Neuronal stem cell (in vitro differentiated cells): ENCODE results near the gene CHRM2.
A peak's percentile ranks its signal among the peaks of the same experiment; 100 is the strongest.

Source experiments
- DNase-seq: peaks from one replicate; pipeline ENCODE4 v3.0.0-alpha.2; 2013; ENCODE audit warnings: low spot score
- H2AFZ ChIP-seq: one replicate; pipeline ENCODE4 v1.6.1; 2013; ENCODE audit warnings: mild to moderate bottlenecking, low read length, inconsistent platforms
- H2AK5ac ChIP-seq: 2 replicates; pipeline ENCODE4 v1.6.1; 2013; ENCODE audit warnings: low read depth, mild to moderate bottlenecking, inconsistent platforms, low read length, moderate library complexity, mixed read lengths
- H2BK120ac ChIP-seq: 2 replicates; pipeline ENCODE4 v1.6.1; 2013; ENCODE audit warnings: low read depth, mild to moderate bottlenecking, inconsistent platforms, low read length, moderate library complexity, mixed read lengths
- H2BK12ac ChIP-seq: one replicate; pipeline ENCODE4 v1.6.1; 2013; ENCODE audit warnings: low read length, inconsistent platforms
- H2BK15ac ChIP-seq: 2 replicates; pipeline ENCODE4 v1.6.1; 2013; ENCODE audit warnings: mild to moderate bottlenecking, low read length, inconsistent platforms, mixed read lengths
- H2BK5ac ChIP-seq: one replicate; pipeline ENCODE4 v1.6.1; 2013; ENCODE audit warnings: inconsistent platforms, mild to moderate bottlenecking, low read length, moderate library complexity
- H3K14ac ChIP-seq: one replicate; pipeline ENCODE4 v1.6.1; 2013; ENCODE audit warnings: low read length, inconsistent platforms
- H3K18ac ChIP-seq: 2 replicates; pipeline ENCODE4 v1.6.1; 2013; ENCODE audit warnings: low read length, inconsistent platforms
- H3K23ac ChIP-seq: 2 replicates; pipeline ENCODE4 v1.6.1; 2013; ENCODE audit warnings: low read depth, mild to moderate bottlenecking, mixed read lengths, low read length, inconsistent platforms; ENCODE audit not compliant: poor library complexity
- H3K27ac ChIP-seq: replicated peaks from 3 replicates; pipeline ENCODE4 v1.5.1; 2013; ENCODE audit warnings: low read length, inconsistent platforms
- H3K27me3 ChIP-seq, 3 experiments: 2 replicates each; pipeline ENCODE4 v1.6.1; 2013; ENCODE audit warnings: low read length in 3 of 3, mild to moderate bottlenecking in 2 of 3, inconsistent platforms in 1 of 3, low read depth in 1 of 3, mixed read lengths in 1 of 3, moderate library complexity in 1 of 3; ENCODE audit not compliant: control insufficient read depth in 3 of 3, insufficient read depth in 3 of 3
- H3K36me3 ChIP-seq, 2 donors: replicated peaks in 1 of 2; 2 replicates each; pipeline ENCODE4 v1.6.1; 2013; ENCODE audit warnings: low read length in 2 of 2; ENCODE audit not compliant: control insufficient read depth in 2 of 2, insufficient read depth in 2 of 2
- H3K4ac ChIP-seq: 2 replicates; pipeline ENCODE4 v1.6.1; 2013; ENCODE audit warnings: inconsistent platforms, mild to moderate bottlenecking, low read length, moderate library complexity
- H3K4me1 ChIP-seq, 2 donors: 1 replicate in 1 of 2; 2 replicates in 1 of 2; pipeline ENCODE4 v1.6.1; 2013; ENCODE audit warnings: low read length in 2 of 2, low read depth in 1 of 2; ENCODE audit not compliant: control insufficient read depth in 2 of 2, insufficient read depth in 1 of 2
- H3K4me2 ChIP-seq: one replicate; pipeline ENCODE4 v1.6.1; 2013; ENCODE audit warnings: mild to moderate bottlenecking, low read length, inconsistent platforms; ENCODE audit not compliant: insufficient read depth, poor library complexity, severe bottlenecking
- H3K4me3 ChIP-seq, 2 donors: 2 replicates each; pipeline ENCODE4 v1.5.1; 2013; ENCODE audit warnings: low read length in 2 of 2, mild to moderate bottlenecking in 2 of 2, inconsistent platforms in 1 of 2, moderate library complexity in 1 of 2
- H3K79me1 ChIP-seq: one replicate; pipeline ENCODE4 v1.6.1; 2013; ENCODE audit warnings: low read depth, mild to moderate bottlenecking, inconsistent platforms, low read length, moderate library complexity
- H3K9ac ChIP-seq: one replicate; pipeline ENCODE4 v1.6.1; 2013; ENCODE audit warnings: mild to moderate bottlenecking, low read depth, low read length, inconsistent platforms; ENCODE audit not compliant: poor library complexity
- H3K9me3 ChIP-seq, 2 donors: replicated peaks in 1 of 2; 2 replicates each; pipeline versions ENCODE3 to v1.6.1; 2013; ENCODE audit warnings: low read length in 2 of 2, mild to moderate bottlenecking in 2 of 2, inconsistent platforms in 1 of 2, low read depth in 1 of 2, mixed read lengths in 1 of 2, moderate library complexity in 1 of 2; ENCODE audit not compliant: control insufficient read depth in 2 of 2, insufficient read depth in 1 of 2
- H4K8ac ChIP-seq: one replicate; pipeline ENCODE4 v1.6.1; 2013; ENCODE audit warnings: low read depth, mild to moderate bottlenecking, inconsistent platforms, low read length, moderate library complexity
- H4K91ac ChIP-seq: one replicate; pipeline ENCODE4 v1.6.1; 2013; ENCODE audit warnings: low read length, low read depth, mild to moderate bottlenecking, inconsistent platforms; ENCODE audit not compliant: poor library complexity
- WGBS, 2 donors: extraction: QIAGEN DNeasy Blood & Tissue Kit; methylation state at CpG; one replicate each; pipeline ENCODE4 v1.1.7; 2013; ENCODE audit warnings: missing lambda C conversion rate in 2 of 2, mixed read lengths in 1 of 2; ENCODE audit not compliant: insufficient read length in 2 of 2, insufficient replicate concordance in 1 of 2; ENCODE audit errors: extremely low coverage in 2 of 2; 5-methylcytosine and 5-hydroxymethylcytosine counted together

Gene CHRM2

GRCh38 chr7:136942994-136943393 is 74.5 kb downstream of the CHRM2 start:
- Histone ChIP-seq H4K8ac (no peak overlapping the region), H3K9me3 (no peaks in the 10 kb centered on the region), H2BK5ac (no peak overlapping the region), H2BK120ac (no peak overlapping the region), H3K4ac (no peak overlapping the region), H2BK15ac (no peak overlapping the region), H3K27ac (no peak overlapping the region), H3K18ac (no peak overlapping the region), H2AK5ac (no peak overlapping the region), H3K9ac (no peak overlapping the region), H4K91ac (no peak overlapping the region), H3K27me3 (no peaks in the 10 kb centered on the region), H3K4me2 (no peak overlapping the region), H2BK12ac (no peak overlapping the region), H3K36me3 (no peaks in the 10 kb centered on the region), H3K23ac (no peak overlapping the region), H2AFZ (peak overlapping the region; percentile 45), H3K4me1 (peaks cover 3 to 6% of the 10 kb centered on the region in 2 donors), H3K14ac (no peak overlapping the region), H3K79me1 (no peaks in the 10 kb centered on the region), H3K4me3 (no peak overlapping the region)
- WGBS, 2 donors, result no CpG with 5 or more reads among the region's 1 CpG
- DNase-seq, result no peak

GRCh38 chr7:136947347-136947746 is 78.9 kb downstream of the CHRM2 start:
- Histone ChIP-seq H2BK12ac (no peak overlapping the region), H4K91ac (no peak overlapping the region), H3K23ac (no peak overlapping the region), H2BK120ac (no peak overlapping the region), H3K4me2 (no peak overlapping the region), H2AK5ac (no peak overlapping the region), H3K9ac (no peak overlapping the region), H2BK15ac (no peak overlapping the region), H3K4me1 (peaks cover 3 to 6% of the 10 kb centered on the region in 2 donors), H3K36me3 (no peaks in the 10 kb centered on the region), H3K18ac (no peak overlapping the region), H3K27ac (no peak overlapping the region), H2AFZ (no peak overlapping the region), H3K79me1 (no peaks in the 10 kb centered on the region), H4K8ac (no peak overlapping the region), H3K4me3 (no peak overlapping the region), H3K4ac (no peak overlapping the region), H3K27me3 (no peaks in the 10 kb centered on the region), H2BK5ac (no peak overlapping the region), H3K14ac (no peak overlapping the region), H3K9me3 (no peaks in the 10 kb centered on the region)
- DNase-seq, result no peak

- H4K8ac ChIP-seq, result no peak overlapping the region
- H2BK120ac ChIP-seq, result no peak overlapping the region
- H3K4me1 ChIP-seq, result no peaks in the 10 kb centered on the region
- H3K4me2 ChIP-seq, result no peak overlapping the region
- no peak overlapping the region for H3K27ac ChIP-seq
- H2BK12ac ChIP-seq, result no peak overlapping the region
- no peak for DNase-seq
- H3K79me1 ChIP-seq, result no peaks in the 10 kb centered on the region
- H3K23ac ChIP-seq, result no peak overlapping the region
- H3K18ac ChIP-seq, result no peak overlapping the region
- no peak overlapping the region for H3K14ac ChIP-seq
- H3K4ac ChIP-seq, result no peak overlapping the region
- no peak overlapping the region for H2BK5ac ChIP-seq
- WGBS, 2 donors, result no CpG with 5 or more reads among the region's 3 CpGs
- no peaks in the 10 kb centered on the region for H3K27me3 ChIP-seq
- H4K91ac ChIP-seq, result no peak overlapping the region
- no peak overlapping the region for H2BK15ac ChIP-seq
- H2AFZ ChIP-seq, result no peak overlapping the region
- H3K9ac ChIP-seq, result no peak overlapping the region
- no peaks in the 10 kb centered on the region for H3K36me3 ChIP-seq
- H3K4me3 ChIP-seq, result no peak overlapping the region
- H3K9me3 ChIP-seq, result no peaks in the 10 kb centered on the region
- no peak overlapping the region for H2AK5ac ChIP-seq
Observed at GRCh38 chr7:136950331-136950730, 81.9 kb downstream of the CHRM2 start.

GRCh38 chr7:136953386-136953785 is 84.9 kb downstream of the CHRM2 start:
- DNase-seq, result no peak
- H2BK120ac ChIP-seq, result no peak overlapping the region
- H3K4me3 ChIP-seq, result no peak overlapping the region
- no peak overlapping the region for H2BK5ac ChIP-seq
- no CpG with 5 or more reads among the region's 3 CpGs for WGBS, 2 donors
- H3K4me1 ChIP-seq, result no peaks in the 10 kb centered on the region
- no peak overlapping the region for H3K4me2 ChIP-seq
- no peak overlapping the region for H3K27ac ChIP-seq
- no peak overlapping the region for H2BK15ac ChIP-seq
- H2AFZ ChIP-seq, result no peak overlapping the region
- no peak overlapping the region for H2AK5ac ChIP-seq
- H3K36me3 ChIP-seq, result no peaks in the 10 kb centered on the region
- no peak overlapping the region for H3K9ac ChIP-seq
- H2BK12ac ChIP-seq, result no peak overlapping the region
- no peak overlapping the region for H3K4ac ChIP-seq
- H4K91ac ChIP-seq, result no peak overlapping the region
- H4K8ac ChIP-seq, result no peak overlapping the region
- H3K18ac ChIP-seq, result no peak overlapping the region
- H3K14ac ChIP-seq, result no peak overlapping the region
- no peaks in the 10 kb centered on the region for H3K79me1 ChIP-seq
- H3K23ac ChIP-seq, result no peak overlapping the region
- H3K9me3 ChIP-seq, result no peaks in the 10 kb centered on the region
- H3K27me3 ChIP-seq, result no peaks in the 10 kb centered on the region
